Calu3 (cell line): ENCODE results near the gene LCNL1. TPM values are rescaled to one million over a fixed set of nuclear protein-coding genes. Genes with fewer than 3 reads are reported as not detected.

Experiments
- BruUV-seq: library from RNA; stranded (reverse); fragments of 400-500 nt; replicated peaks from 2 replicates; lab custom pipeline; 2021; lab: Mats Ljungman, UMichigan
- CTCF ChIA-PET: fragments of 300-600 bp; sonication (Branson Sonifier 250); formaldehyde crosslinking; loops from one replicate; lab custom pipeline; 2022; ENCODE audit warnings: antibody characterized with exemption; lab: Charles Lee
- DNase-seq: peaks from one replicate; pipeline ENCODE4 v3.0.0; 2022
- H3K27ac Mint-ChIP-seq: one replicate; pipeline ENCODE4 v1.8.0; 2022; ENCODE audit warnings: mixed read lengths; ENCODE audit not compliant: unreplicated experiment
- H3K27me3 Mint-ChIP-seq: one replicate; pipeline ENCODE4 v1.8.0; 2022; ENCODE audit warnings: mixed read lengths; ENCODE audit not compliant: unreplicated experiment
- H3K36me3 Mint-ChIP-seq: one replicate; pipeline ENCODE4 v1.8.0; 2022; ENCODE audit warnings: mild to moderate bottlenecking, moderate library complexity, mixed read lengths; ENCODE audit not compliant: insufficient read depth, unreplicated experiment
- H3K4me1 Mint-ChIP-seq: one replicate; pipeline ENCODE4 v1.8.0; 2022; ENCODE audit warnings: mild to moderate bottlenecking, low read depth, mixed read lengths; ENCODE audit not compliant: unreplicated experiment
- H3K4me3 Mint-ChIP-seq: one replicate; pipeline ENCODE4 v1.8.0; 2022; ENCODE audit warnings: mild to moderate bottlenecking, low read depth, moderate library complexity, mixed read lengths; ENCODE audit not compliant: unreplicated experiment
- H3K9me3 Mint-ChIP-seq: one replicate; pipeline ENCODE4 v1.8.0; 2022; ENCODE audit warnings: low read depth, mixed read lengths; ENCODE audit not compliant: unreplicated experiment
- CTCF ChIP-seq: fragments of 200-600 bp; IDR thresholded peaks from one replicate; pipeline ENCODE4 v1.8.0; 2022; ENCODE audit warnings: antibody characterized with exemption; ENCODE audit not compliant: unreplicated experiment
- intact Hi-C: fragments of 100-400 bp; cut with micrococcal nuclease; formaldehyde crosslinking; loops from one replicate; pipeline ENCODE4 v1.10.0; 2022; ENCODE audit not compliant: unreplicated experiment
- total RNA-seq: library from RNA; stranded (reverse); gene quantifications from 2 replicates; pipeline ENCODE4 v1.2.3, GENCODE V29; 2022

Gene LCNL1
- total RNA-seq, 1 experiment from 2014 or later = not detected

- intact Hi-C loops = no loop called here
- no TSS peak for BruUV-seq
- Mint-ChIP-seq H3K27ac (no peak overlapping the region), H3K4me1 (no peaks in the 10 kb centered on the region), H3K27me3 (no peaks in the 10 kb centered on the region), H3K36me3 (no peaks in the 10 kb centered on the region), H3K4me3 (no peak overlapping the region), H3K9me3 (no peaks in the 10 kb centered on the region)
- no peak for DNase-seq
- CTCF ChIA-PET = no interaction called here
- no peak for TF ChIP-seq CTCF
These were observed 26.9 kb upstream of the LCNL1 start for GRCh38 chr9:136955943-136956335.

- H3K9me3 Mint-ChIP-seq = no peaks in the 10 kb centered on the region
- TF ChIP-seq CTCF = no peak
- H3K4me3 Mint-ChIP-seq = no peak overlapping the region
- intact Hi-C loops = no loop called here
- DNase-seq = no peak
- BruUV-seq = no TSS peak
- peak overlapping the region; percentile 1 for H3K27ac Mint-ChIP-seq
- H3K4me1 Mint-ChIP-seq = no peaks in the 10 kb centered on the region
- H3K27me3 Mint-ChIP-seq = no peaks in the 10 kb centered on the region
- H3K36me3 Mint-ChIP-seq = no peaks in the 10 kb centered on the region
- CTCF ChIA-PET = no interaction called here
These were observed 26.2 kb upstream of the LCNL1 start for GRCh38 chr9:136956604-136957003.

GRCh38 chr9:136957461-136957860 lies 25.3 kb upstream of the LCNL1 start:
- Mint-ChIP-seq H3K9me3 (no peaks in the 10 kb centered on the region), H3K4me3 (no peak overlapping the region), H3K27ac (no peak overlapping the region), H3K27me3 (no peaks in the 10 kb centered on the region), H3K4me1 (no peaks in the 10 kb centered on the region), H3K36me3 (no peaks in the 10 kb centered on the region)
- intact Hi-C loops = no loop called here
- TF ChIP-seq CTCF = no peak
- BruUV-seq = no TSS peak
- CTCF ChIA-PET = no interaction called here
- DNase-seq = no peak

GRCh38 chr9:136957901-136958300 lies 24.9 kb upstream of the LCNL1 start:
- H3K4me3 Mint-ChIP-seq = no peak overlapping the region
- no peaks in the 10 kb centered on the region for H3K27me3 Mint-ChIP-seq
- CTCF ChIA-PET = no interaction called here
- no TSS peak for BruUV-seq
- intact Hi-C loops = no loop called here
- H3K4me1 Mint-ChIP-seq = no peaks in the 10 kb centered on the region
- H3K9me3 Mint-ChIP-seq = no peaks in the 10 kb centered on the region
- no peak for TF ChIP-seq CTCF
- no peak for DNase-seq
- no peaks in the 10 kb centered on the region for H3K36me3 Mint-ChIP-seq
- H3K27ac Mint-ChIP-seq = no peak overlapping the region
